SJSA1 (cell line): ENCODE data around the gene BHMT. TPM values are rescaled to one million over a fixed set of nuclear protein-coding genes. Genes with fewer than 3 reads are reported as not detected.

Source experiments
- DNase-seq, 2 experiments: peaks; one replicate each; pipeline ENCODE4 v3.0.0-alpha.2; 2015 to 2020; ENCODE audit warnings: low spot score in 2 of 2, low read depth in 1 of 2
- H3K27ac ChIP-seq: fragments of 250-450 bp; sonication (Bioruptor Pico); 2 replicates; pipeline ENCODE4 v1.5.1; 2020; ENCODE audit warnings: mild to moderate bottlenecking, moderate library complexity
- H3K27me3 ChIP-seq: fragments of 250-450 bp; sonication (Bioruptor Pico); replicated peaks from 2 replicates; pipeline ENCODE4 v1.5.1; 2020; ENCODE audit warnings: mild to moderate bottlenecking, moderate library complexity
- H3K36me3 ChIP-seq: fragments of 250-450 bp; sonication (Bioruptor Pico); 2 replicates; pipeline ENCODE4 v1.5.1; 2020; ENCODE audit warnings: mild to moderate bottlenecking
- H3K4me1 ChIP-seq: fragments of 250-450 bp; sonication (Bioruptor Pico); replicated peaks from 2 replicates; pipeline ENCODE4 v1.6.1; 2021; ENCODE audit warnings: mild to moderate bottlenecking
- H3K4me3 ChIP-seq: fragments of 250-450 bp; sonication (Bioruptor Pico); 2 replicates; pipeline ENCODE4 v1.5.1; 2020; ENCODE audit warnings: mild to moderate bottlenecking
- H3K9me3 ChIP-seq: fragments of 250-450 bp; sonication (Bioruptor Pico); replicated peaks from 2 replicates; pipeline ENCODE4 v1.5.1; 2020; ENCODE audit warnings: mild to moderate bottlenecking
- total RNA-seq: library from RNA; depleted of rRNA; stranded (reverse); fragments of >200 nt; shearing (Covaris generic); gene quantifications from 2 replicates; pipeline ENCODE4 v1.2.3, GENCODE V29; 2014

Gene BHMT
- total RNA-seq, 1 experiment from 2014 or later = not detected

GRCh38 chr5:79093762-79094161 lies 17.8 kb upstream of the BHMT start:
- H3K36me3 ChIP-seq = no peaks in the 10 kb centered on the region

GRCh38 chr5:79105868-79106267 lies 5.7 kb upstream of the BHMT start:
- Histone ChIP-seq H3K27ac (no peak overlapping the region), H3K4me1 (no peaks in the 10 kb centered on the region), H3K36me3 (no peaks in the 10 kb centered on the region), H3K27me3 (no peaks in the 10 kb centered on the region), H3K4me3 (no peak overlapping the region), H3K9me3 (no peaks in the 10 kb centered on the region)
- no peak for DNase-seq

More at GRCh38 chr5:79093762-79094161, 17.8 kb upstream of the BHMT start:
- Histone ChIP-seq H3K4me3 (no peak overlapping the region), H3K27me3 (no peaks in the 10 kb centered on the region), H3K4me1 (no peaks in the 10 kb centered on the region), H3K9me3 (no peaks in the 10 kb centered on the region), H3K27ac (no peak overlapping the region)
- DNase-seq = no peak

GRCh38 chr5:79107020-79107796 lies 4.4 kb upstream of the BHMT start:
- H3K27me3 ChIP-seq = no peaks in the 10 kb centered on the region
- no peak for DNase-seq
- H3K36me3 ChIP-seq = no peaks in the 10 kb centered on the region
- no peak overlapping the region for H3K27ac ChIP-seq
- H3K9me3 ChIP-seq = no peaks in the 10 kb centered on the region
- H3K4me3 ChIP-seq = no peak overlapping the region
- no peaks in the 10 kb centered on the region for H3K4me1 ChIP-seq

- no peak for DNase-seq
- no peaks in the 10 kb centered on the region for H3K36me3 ChIP-seq
- H3K9me3 ChIP-seq = no peaks in the 10 kb centered on the region
Measured at GRCh38 chr5:79108086-79108485, 3.5 kb upstream of the BHMT start.

GRCh38 chr5:79108792-79109191 lies 2.8 kb upstream of the BHMT start:
- DNase-seq = no peak
- no peaks in the 10 kb centered on the region for H3K9me3 ChIP-seq
- H3K27me3 ChIP-seq = 0 out of 2 replicates have a peak, but pooled peaks cover 3% of the 10 kb centered on the region

More at GRCh38 chr5:79108086-79108485, 3.5 kb upstream of the BHMT start:
- Histone ChIP-seq H3K27me3 (no peaks in the 10 kb centered on the region), H3K4me1 (no peaks in the 10 kb centered on the region), H3K4me3 (no peak overlapping the region), H3K27ac (no peak overlapping the region)

GRCh38 chr5:79109527-79110492 lies 1.8 kb upstream of the BHMT start:
- DNase-seq = no peak
- no peaks in the 10 kb centered on the region for H3K4me1 ChIP-seq
- H3K27me3 ChIP-seq = 0 out of 2 replicates have a peak, but pooled peaks cover 3% of the 10 kb centered on the region
- H3K36me3 ChIP-seq = no peaks in the 10 kb centered on the region
- H3K4me3 ChIP-seq = no peak overlapping the region
- no peaks in the 10 kb centered on the region for H3K9me3 ChIP-seq
- no peak overlapping the region for H3K27ac ChIP-seq

More at GRCh38 chr5:79108792-79109191, 2.8 kb upstream of the BHMT start:
- no peak overlapping the region for H3K4me3 ChIP-seq
- H3K36me3 ChIP-seq = no peaks in the 10 kb centered on the region
- H3K4me1 ChIP-seq = no peaks in the 10 kb centered on the region
- no peak overlapping the region for H3K27ac ChIP-seq

- Histone ChIP-seq H3K27me3 (0 out of 2 replicates have a peak, but pooled peaks cover 3% of the 10 kb centered on the region), H3K27ac (no peak overlapping the region), H3K4me1 (no peaks in the 10 kb centered on the region), H3K9me3 (no peaks in the 10 kb centered on the region), H3K36me3 (no peaks in the 10 kb centered on the region), H3K4me3 (no peak overlapping the region)
- DNase-seq = no peak
Measured at GRCh38 chr5:79111960-79112702, 522 bp downstream of the BHMT start.

- H3K4me3 ChIP-seq = no peak overlapping the region
- no peaks in the 10 kb centered on the region for H3K9me3 ChIP-seq
- no peaks in the 10 kb centered on the region for H3K4me1 ChIP-seq
- DNase-seq = no peak
- H3K36me3 ChIP-seq = no peaks in the 10 kb centered on the region
- 0 out of 2 replicates have a peak, but pooled peaks cover 3% of the 10 kb centered on the region for H3K27me3 ChIP-seq
- no peak overlapping the region for H3K27ac ChIP-seq
Measured at GRCh38 chr5:79112703-79113058, 1.1 kb downstream of the BHMT start.

GRCh38 chr5:79119486-79119885 lies 7.9 kb downstream of the BHMT start:
- H3K9me3 ChIP-seq = no peaks in the 10 kb centered on the region
- no peak for DNase-seq
- H3K27me3 ChIP-seq = no peaks in the 10 kb centered on the region
- H3K27ac ChIP-seq = no peak overlapping the region
- H3K4me1 ChIP-seq = no peaks in the 10 kb centered on the region
- H3K4me3 ChIP-seq = no peak overlapping the region
- H3K36me3 ChIP-seq = no peaks in the 10 kb centered on the region

GRCh38 chr5:79120221-79120620 lies 8.6 kb downstream of the BHMT start:
- H3K4me3 ChIP-seq = no peak overlapping the region
- H3K27ac ChIP-seq = no peak overlapping the region
- no peaks in the 10 kb centered on the region for H3K27me3 ChIP-seq
- H3K9me3 ChIP-seq = no peaks in the 10 kb centered on the region
- H3K4me1 ChIP-seq = no peaks in the 10 kb centered on the region
- no peaks in the 10 kb centered on the region for H3K36me3 ChIP-seq
- DNase-seq = no peak

GRCh38 chr5:79122973-79123372 lies 11.4 kb downstream of the BHMT start:
- no peaks in the 10 kb centered on the region for H3K36me3 ChIP-seq
- no peaks in the 10 kb centered on the region for H3K4me1 ChIP-seq
- no peaks in the 10 kb centered on the region for H3K27me3 ChIP-seq
- H3K9me3 ChIP-seq = no peaks in the 10 kb centered on the region
- DNase-seq = no peak
- H3K27ac ChIP-seq = no peak overlapping the region
- no peak overlapping the region for H3K4me3 ChIP-seq

GRCh38 chr5:79124607-79125006 lies 13.0 kb downstream of the BHMT start:
- Histone ChIP-seq H3K27ac (no peak overlapping the region), H3K4me1 (no peaks in the 10 kb centered on the region), H3K9me3 (no peaks in the 10 kb centered on the region), H3K4me3 (no peak overlapping the region), H3K36me3 (no peaks in the 10 kb centered on the region), H3K27me3 (no peaks in the 10 kb centered on the region)
- no peak for DNase-seq

- H3K9me3 ChIP-seq = no peaks in the 10 kb centered on the region
- H3K36me3 ChIP-seq = no peaks in the 10 kb centered on the region
- H3K4me3 ChIP-seq = no peak overlapping the region
- no peak for DNase-seq
- no peak overlapping the region for H3K27ac ChIP-seq
- no peaks in the 10 kb centered on the region for H3K27me3 ChIP-seq
- peaks cover 10% of the 10 kb centered on the region for H3K4me1 ChIP-seq
Measured at GRCh38 chr5:79130781-79131180, 19.2 kb downstream of the BHMT start.
